ENCODE data around the gene NCOR1.

The NCOR1 gene

DNA sequence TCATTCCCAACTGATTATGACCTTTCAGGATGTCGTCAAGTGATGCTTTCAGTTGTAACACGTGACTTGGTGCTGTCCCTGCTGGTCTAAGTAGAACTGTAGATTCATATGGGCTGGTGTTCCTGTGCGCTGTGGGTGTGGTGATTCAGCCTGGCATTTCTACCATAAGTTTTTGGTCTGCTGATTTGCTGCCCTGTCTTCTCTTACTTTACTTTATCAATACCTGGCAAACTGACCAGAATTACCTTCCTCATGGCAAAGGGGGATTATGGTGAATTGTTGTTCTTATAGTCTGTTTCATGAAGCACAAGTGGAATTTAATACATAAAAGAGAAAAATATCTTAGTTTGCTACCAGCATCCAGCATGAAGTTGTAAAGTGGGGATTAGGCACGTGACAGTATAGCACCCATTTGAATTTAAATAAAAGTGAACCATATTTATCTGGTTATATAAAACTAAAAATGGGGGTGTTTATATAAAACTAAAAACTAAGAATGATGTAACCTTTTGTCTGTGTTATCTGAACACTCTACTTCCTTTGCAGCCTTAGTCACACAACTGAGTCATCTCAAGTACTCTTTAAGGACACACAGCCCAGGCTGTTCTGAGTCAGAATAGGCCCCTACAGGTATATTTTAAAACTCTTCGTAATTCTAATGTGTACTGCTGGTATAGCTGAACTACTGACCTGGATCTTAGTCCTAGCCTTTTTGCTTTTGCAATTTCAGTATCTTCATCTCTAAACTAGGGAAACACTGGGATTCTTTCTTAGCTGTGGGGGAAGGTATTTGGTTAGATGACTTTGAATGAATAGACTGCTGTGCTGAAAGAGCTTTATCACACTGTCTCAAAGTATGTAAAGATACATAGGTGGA, 187.4 kb downstream of the NCOR1 start:
- peak; percentile 85 for DNase-seq (ENCODE audit: low read depth)

DNA sequence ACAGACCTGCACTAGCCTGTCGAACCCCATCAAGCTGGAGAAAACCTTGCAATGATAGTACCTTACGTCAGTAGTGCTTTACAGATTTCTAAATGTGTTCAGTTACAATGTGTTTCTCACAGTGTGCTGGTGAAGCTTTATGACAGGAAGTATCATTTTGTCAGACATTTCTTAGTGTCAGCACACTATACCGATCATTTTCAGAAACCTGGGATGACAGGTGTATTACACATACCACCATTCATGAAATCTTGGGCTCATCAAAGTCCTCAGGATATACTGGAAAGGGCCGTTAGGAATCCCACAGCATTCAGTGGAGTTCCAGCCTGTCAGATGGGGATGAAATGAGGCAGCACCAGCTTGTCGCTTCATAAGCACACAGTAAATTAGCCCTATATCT, 188.4 kb downstream of the NCOR1 start:
- no peak for DNase-seq (ENCODE audit: low read depth)

GRCh38 chr17:16025202-16025601, 190.1 kb downstream of the NCOR1 start:
- DNase-seq (ENCODE audit: low read depth), result no peak

GRCh38 chr17:16023881-16024280, 191.5 kb downstream of the NCOR1 start:
- DNase-seq (ENCODE audit: low read depth), result no peak

GRCh38 chr17:16019347-16019746, 196.0 kb downstream of the NCOR1 start:
- no peak for DNase-seq (ENCODE audit: low read depth)

DNA sequence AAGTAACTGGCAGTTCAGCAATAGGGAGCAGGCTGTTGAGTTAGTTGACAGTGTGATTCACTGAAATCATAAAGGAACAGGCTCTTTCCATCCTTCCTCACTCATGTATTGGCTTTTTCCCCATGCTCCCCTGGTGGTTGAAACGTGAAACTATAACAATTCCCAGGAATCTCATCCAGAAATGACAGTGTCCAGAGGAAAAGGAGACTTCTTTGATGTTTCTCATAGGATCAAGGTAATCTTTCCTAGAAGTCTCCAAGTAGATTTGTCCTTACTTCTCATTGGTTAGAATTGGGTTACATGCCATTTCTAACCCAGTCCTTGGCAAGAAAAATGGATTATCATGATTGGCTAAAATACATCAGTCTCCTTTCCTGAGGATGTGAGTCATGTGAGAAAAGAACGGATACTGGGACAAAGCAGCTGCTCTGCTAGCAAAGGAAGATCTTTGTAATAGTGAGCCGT, 201.4 kb downstream of the NCOR1 start:
- DNase-seq (ENCODE audit: low read depth), result no peak

GRCh38 chr17:16007439-16007838, 207.9 kb downstream of the NCOR1 start:
- no peak for DNase-seq (ENCODE audit: low read depth)

DNA sequence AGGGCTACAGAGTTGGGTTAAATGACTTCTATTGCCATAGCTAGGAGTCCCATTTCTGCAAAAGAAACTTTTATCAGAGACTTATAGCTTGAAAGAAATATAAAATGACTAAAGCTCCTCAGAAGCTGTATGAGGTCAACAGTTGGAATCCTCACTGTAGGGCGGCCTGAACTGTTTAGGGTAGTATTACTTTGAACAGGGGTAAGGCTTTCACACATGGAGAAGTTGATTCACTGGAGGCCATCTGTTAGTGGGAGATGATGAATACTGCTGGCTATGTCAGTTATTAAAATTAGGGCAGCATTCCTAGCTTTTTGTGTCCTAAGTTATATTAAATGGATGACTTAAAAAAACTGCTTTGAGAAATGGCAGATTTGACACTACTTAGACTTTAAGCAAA, 209.7 kb downstream of the NCOR1 start:
- DNase-seq (ENCODE audit: low read depth), result no peak

- DNase-seq (ENCODE audit: low read depth), result no peak
These were observed 211.5 kb downstream of the NCOR1 start for GRCh38 chr17:16003841-16004240.

- no peak for DNase-seq (ENCODE audit: low read depth)
These were observed 212.6 kb downstream of the NCOR1 start for GRCh38 chr17:16002708-16003260.

- DNase-seq (ENCODE audit: low read depth), result no peak
These were observed 214.0 kb downstream of the NCOR1 start for GRCh38 chr17:16001226-16001897.

- peak; percentile 27 for DNase-seq (ENCODE audit: low read depth)
These were observed 215.1 kb downstream of the NCOR1 start for GRCh38 chr17:15999974-16000827.

DNA sequence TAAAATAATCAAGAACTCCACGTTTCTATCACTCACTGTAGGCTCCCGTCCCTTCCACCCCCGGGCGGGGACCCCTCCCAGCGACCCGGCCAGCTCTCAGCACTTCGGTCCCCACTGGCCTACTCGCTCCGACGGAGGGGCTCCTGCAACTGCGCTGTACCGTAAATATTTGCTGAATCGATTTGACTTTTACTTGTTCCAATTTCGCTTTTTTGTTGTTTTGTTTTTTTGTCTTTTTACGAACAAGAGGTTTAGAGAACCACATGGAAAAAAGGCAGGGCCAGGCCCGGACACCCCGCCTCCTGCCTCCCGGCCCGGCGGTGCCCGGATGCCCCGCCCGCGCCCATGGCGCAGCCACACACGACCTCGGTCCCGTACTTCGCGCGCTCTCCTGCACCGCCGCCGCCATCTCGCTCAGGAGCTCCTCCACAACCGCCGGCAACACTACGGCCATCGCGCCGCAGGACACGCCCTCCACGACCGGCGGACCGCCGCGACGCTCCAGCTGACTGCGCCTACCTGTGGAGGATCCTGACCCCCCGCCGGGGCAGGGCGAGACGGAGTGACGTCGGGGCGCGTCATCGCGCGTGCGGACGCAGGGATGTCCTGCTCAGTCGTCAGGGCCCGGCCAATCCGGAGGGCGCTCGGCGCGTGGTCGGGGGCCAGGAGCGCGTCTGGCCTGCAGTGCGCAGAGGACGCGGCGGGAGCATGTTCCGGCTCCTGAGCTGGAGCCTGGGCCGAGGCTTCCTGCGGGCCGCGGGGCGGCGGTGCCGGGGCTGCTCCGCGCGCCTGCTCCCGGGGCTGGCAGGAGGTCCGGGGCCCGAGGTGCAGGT, 216.0 kb downstream of the NCOR1 start, which contains the start of the genes TTC19 and ZSWIM7:
Gene TTC19 (plus strand): TSS at position 684 of the 833 bp plus-strand sequence. CDS start 25 bp downstream, at position 709.
Gene ZSWIM7 (minus strand): TSS at position 564 of the 833 bp plus-strand sequence. CDS start 110 bp downstream, at position 454.
- peak; percentile 96 for DNase-seq (ENCODE audit: low read depth)

- no peak for DNase-seq (ENCODE audit: low read depth)
These were observed 217.2 kb downstream of the NCOR1 start for GRCh38 chr17:15998031-15998562.

- DNase-seq (ENCODE audit: low read depth), result no peak
These were observed 219.0 kb downstream of the NCOR1 start for GRCh38 chr17:15996322-15996721.

DNA sequence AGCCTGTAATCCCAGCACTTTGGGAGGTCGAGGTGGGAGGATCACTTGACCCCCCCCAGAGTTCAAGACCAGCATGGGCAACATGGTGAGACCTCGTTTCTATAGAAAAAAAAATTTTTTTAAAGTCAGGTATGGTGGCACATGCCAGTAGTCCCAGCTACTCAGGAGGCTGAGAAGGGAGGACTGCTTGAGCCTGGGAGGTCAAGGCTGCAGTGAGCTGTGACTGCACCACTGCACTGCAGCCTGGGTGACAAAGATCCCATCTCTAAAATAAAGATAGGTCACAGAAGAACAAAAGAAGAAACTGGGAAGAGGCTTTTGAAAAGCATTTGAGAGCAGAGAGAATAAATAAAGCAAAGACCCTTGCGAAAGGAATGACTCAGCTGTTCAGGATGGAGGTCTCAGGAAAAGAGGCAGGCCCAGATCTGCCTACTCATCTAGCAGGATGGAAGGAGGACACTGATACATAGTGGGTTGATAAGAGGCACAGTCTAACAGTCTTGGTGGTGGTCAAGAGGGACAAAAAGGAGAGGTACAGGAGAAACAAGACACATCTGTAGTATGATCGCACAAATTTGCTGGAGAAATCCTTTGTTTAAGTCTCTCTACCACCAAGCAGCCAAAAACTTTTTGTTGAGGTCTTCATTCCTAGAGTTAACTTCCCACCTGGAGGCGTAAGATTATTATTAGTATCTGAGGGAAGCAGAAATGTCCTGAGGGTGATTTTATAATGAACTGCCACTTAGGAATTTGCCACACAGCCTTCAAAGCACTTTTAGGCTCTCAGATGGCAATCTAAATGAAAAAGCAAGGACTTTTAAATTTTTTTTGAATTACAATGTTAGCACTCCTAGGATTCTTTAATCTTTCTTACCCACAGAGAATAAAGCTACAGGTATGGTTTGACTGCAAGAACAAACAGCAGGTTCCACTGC, 233.4 kb downstream of the NCOR1 start:
- DNase-seq (ENCODE audit: low read depth), result no peak

DNA sequence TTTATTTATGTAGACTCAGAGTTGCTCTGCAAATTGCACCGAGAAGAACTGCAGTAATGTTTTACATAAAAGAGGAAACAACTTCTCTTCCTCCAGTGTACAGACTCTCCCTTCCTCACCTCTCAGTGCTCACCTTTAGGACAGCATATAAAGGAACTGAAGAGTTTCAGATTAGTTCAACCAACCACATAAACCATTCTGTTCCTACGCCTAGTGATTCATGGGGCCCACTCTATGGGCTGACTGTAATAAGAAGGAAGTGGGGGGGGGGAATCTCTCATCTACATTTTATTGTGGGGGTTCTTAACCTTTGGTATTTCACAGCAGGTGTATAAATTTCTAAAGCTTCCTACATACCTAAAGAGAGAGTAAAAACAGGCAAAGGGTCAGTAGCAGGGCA, 234.1 kb downstream of the NCOR1 start:
- DNase-seq (ENCODE audit: low read depth), result no peak

Measured in HS-27A (cell line).